Epithelial cell of prostate (primary cell): ENCODE measurements around the gene POLN.
A peak's percentile ranks its signal among the peaks of the same experiment; 100 is the strongest.

Experiments
- DNase-seq: peaks from one replicate; pipeline ENCODE4 v3.0.0-alpha.2; 2011; ENCODE audit warnings: low read depth, low spot score
- H3K27ac ChIP-seq: fragments of 450-650 bp; 2 replicates; pipeline ENCODE4 v1.5.1; 2017; ENCODE audit warnings: mild to moderate bottlenecking

POLN gene

GRCh38 chr4:2135083-2135482 is 106.8 kb downstream of the POLN start:
- DNase-seq = no peak
- no peak overlapping the region for H3K27ac ChIP-seq

GRCh38 chr4:2132438-2132837 is 109.5 kb downstream of the POLN start:
- H3K27ac ChIP-seq = no peak overlapping the region
- DNase-seq = no peak

- DNase-seq = no peak
- H3K27ac ChIP-seq = no peak overlapping the region
These were observed 114.2 kb downstream of the POLN start for GRCh38 chr4:2127609-2128332.

- no peak for DNase-seq
- H3K27ac ChIP-seq = no peak overlapping the region
These were observed 115.4 kb downstream of the POLN start for GRCh38 chr4:2126309-2127043.

- no peak for DNase-seq
- no peak overlapping the region for H3K27ac ChIP-seq
These were observed 116.1 kb downstream of the POLN start for GRCh38 chr4:2125831-2126230.

- no peak for DNase-seq
These were observed 116.9 kb downstream of the POLN start for GRCh38 chr4:2125023-2125422.

GRCh38 chr4:2116687-2117400 is 125.1 kb downstream of the POLN start:
- no peak overlapping the region for H3K27ac ChIP-seq
- no peak for DNase-seq

More at GRCh38 chr4:2125023-2125422, 116.9 kb downstream of the POLN start:
- no peak overlapping the region for H3K27ac ChIP-seq

GRCh38 chr4:2105559-2105958 is 136.4 kb downstream of the POLN start:
- H3K27ac ChIP-seq = no peak overlapping the region
- DNase-seq = no peak

GRCh38 chr4:2104556-2105345 is 137.2 kb downstream of the POLN start:
- H3K27ac ChIP-seq = no peak overlapping the region
- no peak for DNase-seq

- no peak for DNase-seq
These were observed 137.9 kb downstream of the POLN start for GRCh38 chr4:2103843-2104547.

GRCh38 chr4:2103127-2103842 is 138.6 kb downstream of the POLN start:
- no peak for DNase-seq
- no peak overlapping the region for H3K27ac ChIP-seq

More at GRCh38 chr4:2103843-2104547, 137.9 kb downstream of the POLN start:
- no peak overlapping the region for H3K27ac ChIP-seq

- H3K27ac ChIP-seq = no peak overlapping the region
- DNase-seq = no peak
These were observed 139.7 kb downstream of the POLN start for GRCh38 chr4:2102045-2102883.

GRCh38 chr4:2101346-2102044 is 140.4 kb downstream of the POLN start:
- H3K27ac ChIP-seq = no peak overlapping the region
- peak; percentile 12 for DNase-seq

- DNase-seq = no peak
- H3K27ac ChIP-seq = no peak overlapping the region
These were observed 145.8 kb downstream of the POLN start for GRCh38 chr4:2096073-2096609.

GRCh38 chr4:2095236-2096072 is 146.5 kb downstream of the POLN start:
- no peak for DNase-seq
- no peak overlapping the region for H3K27ac ChIP-seq

- no peak for DNase-seq
- no peak overlapping the region for H3K27ac ChIP-seq
These were observed 147.4 kb downstream of the POLN start for GRCh38 chr4:2094545-2094944.
